Testis (tissue), 3 donors: ENCODE results near the gene KCNB1. TPM values are rescaled to one million over a fixed set of nuclear protein-coding genes. Genes with fewer than 3 reads are reported as not detected.

Source experiments
- DNase-seq: peaks from one replicate; pipeline ENCODE4 v3.0.0-alpha.2; 2019
- H3K27ac ChIP-seq, 2 donors: fragments of 200-600 bp; sonication (generic); one replicate each; pipeline ENCODE4 v1.5.1; 2019
- H3K27me3 ChIP-seq: fragments of 200-600 bp; sonication (generic); one replicate; pipeline ENCODE4 v1.5.1; 2019
- H3K36me3 ChIP-seq: fragments of 200-600 bp; sonication (generic); one replicate; pipeline ENCODE4 v1.5.1; 2017; ENCODE audit warnings: low read depth; ENCODE audit errors: missing control alignments
- H3K4me1 ChIP-seq: fragments of 200-600 bp; sonication (generic); one replicate; pipeline ENCODE4 v1.5.1; 2019
- H3K4me3 ChIP-seq, 2 donors: fragments of 200-600 bp; sonication (generic); one replicate each; pipeline ENCODE4 v1.5.1; 2017 to 2019
- H3K9me3 ChIP-seq: fragments of 200-600 bp; sonication (generic); one replicate; pipeline ENCODE4 v1.5.1; 2017
- CTCF ChIP-seq, 3 experiments: fragments of 450-650 bp in 2 of 3; fragments of 200-600 bp in 1 of 3; sonication (generic) in 1 of 3; IDR thresholded peaks; one replicate each; pipeline ENCODE4 v1.5.1; 2016 to 2019; ENCODE audit warnings: antibody characterized with exemption in 3 of 3, mild to moderate bottlenecking in 2 of 3, moderate library complexity in 1 of 3
- POLR2A ChIP-seq: fragments of 450-650 bp; IDR thresholded peaks from one replicate; pipeline ENCODE4 v1.6.1; 2017; ENCODE audit warnings: antibody characterized with exemption, mild to moderate bottlenecking, moderate library complexity
- WGBS, 2 donors: methylation state at CpG; one replicate each; pipeline ENCODE4 v1.1.5; 2018; 5-methylcytosine and 5-hydroxymethylcytosine counted together
- intact Hi-C: fragments of 100-400 bp; cut with DNase I; formaldehyde crosslinking; loops from one replicate; pipeline ENCODE4 v1.15.1; 2023; ENCODE audit warnings: low total_unique reads
- polyA plus RNA-seq: library from polyadenylated mRNA; stranded (reverse); fragments of 350-450 nt; fragmentation: Illumina TruSeq; extraction: RNeasy Lipid Tissue Mini Kit (QIAGEN cat#74804); gene quantifications from one replicate; pipeline ENCODE4 v1.2.3, GENCODE V29; 2014; ENCODE audit warnings: low read depth, low replicate concordance; ENCODE audit not compliant: insufficient read depth
- total RNA-seq, 2 donors: library from RNA; depleted of rRNA; stranded (reverse); fragments of >200 nt; gene quantifications; one replicate each; pipeline ENCODE4 v1.2.3, GENCODE V29; 2016

The KCNB1 gene
- total and polyA plus RNA-seq, 3 donors from 2014 or later, result 1.5 to 4.6 (median 2.3) TPM

- Histone ChIP-seq H3K9me3 (no peaks in the 10 kb centered on the region), H3K4me1 (peaks cover 6% of the 10 kb centered on the region), H3K27ac (no peak overlapping the region), H3K4me3 (no peak overlapping the region), H3K27me3 (no peaks in the 10 kb centered on the region), H3K36me3 (no peaks in the 10 kb centered on the region)
- 93 to 96% methylated on average over 2 of the region's 2 CpGs for WGBS, 2 donors
- DNase-seq, result no peak
- TF ChIP-seq POLR2A (no peak), CTCF (IDR thresholded peaks at IDR 0.05) (no peak)
- intact Hi-C loops, result no loop called here
Observed at GRCh38 chr20:49511788-49512525, 29.5 kb upstream of the KCNB1 start.

- Histone ChIP-seq H3K9me3 (no peaks in the 10 kb centered on the region), H3K27ac (peak overlapping the region in 1 of 2 donors; percentile 60), H3K4me3 (no peak overlapping the region), H3K4me1 (peaks cover 6% of the 10 kb centered on the region), H3K36me3 (no peaks in the 10 kb centered on the region), H3K27me3 (no peaks in the 10 kb centered on the region)
- WGBS, 2 donors, result 43 to 54% methylated on average over 11 to 12 of the region's 12 CpGs
- TF ChIP-seq POLR2A (no peak), CTCF (IDR thresholded peaks at IDR 0.05) (no peak)
- peak; percentile 60 for DNase-seq
- intact Hi-C loops, result no loop called here
Observed at GRCh38 chr20:49510562-49511122, 28.2 kb upstream of the KCNB1 start.

DNA sequence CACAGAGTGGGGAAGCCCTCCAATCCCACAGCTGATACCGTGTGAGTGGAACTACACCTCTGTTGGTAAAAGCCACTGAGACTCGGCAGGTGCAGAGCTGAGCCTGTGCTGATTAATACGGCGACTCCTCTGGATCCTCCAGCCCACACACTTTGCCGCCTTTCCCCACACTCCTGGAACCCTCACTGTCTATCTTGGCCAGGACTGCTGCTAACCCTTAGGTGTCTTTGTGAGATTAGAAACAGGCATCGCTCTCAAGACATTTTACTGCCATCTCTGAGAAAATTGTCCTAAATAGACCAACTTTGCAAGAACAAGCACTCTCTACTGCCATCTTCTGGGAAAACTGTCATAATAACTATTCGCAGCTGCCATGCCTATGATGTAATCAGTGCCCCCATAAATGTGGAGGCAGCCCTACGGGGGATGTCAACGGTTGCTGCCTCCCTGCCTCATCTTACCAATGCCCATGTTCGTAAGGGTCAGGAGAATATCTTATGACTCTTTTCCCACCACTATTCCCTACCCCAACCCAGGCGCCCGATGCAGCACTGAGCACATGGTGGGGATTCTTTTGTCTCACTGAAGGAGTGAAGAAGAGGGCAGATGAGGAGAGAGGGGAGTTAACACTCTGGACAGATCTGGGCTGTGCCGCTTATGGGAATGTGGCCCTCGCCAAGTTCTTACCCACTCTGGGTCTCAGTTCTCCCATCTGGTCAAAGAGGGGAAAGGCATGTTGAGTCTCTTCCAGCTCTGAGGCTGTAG, 26.1 kb upstream of the KCNB1 start:
- Histone ChIP-seq H3K36me3 (no peaks in the 10 kb centered on the region), H3K4me1 (peaks cover 6% of the 10 kb centered on the region), H3K27me3 (no peaks in the 10 kb centered on the region), H3K27ac (no peak overlapping the region), H3K4me3 (no peak overlapping the region), H3K9me3 (no peaks in the 10 kb centered on the region)
- intact Hi-C loops, result no loop called here
- no peak for DNase-seq
- no peak for TF ChIP-seq POLR2A
- peak in 2 of 3 experiments; percentile 43 to 45 for TF ChIP-seq CTCF (IDR thresholded peaks at IDR 0.05)
- 53 to 79% methylated on average over 12 to 14 of the region's 14 CpGs for WGBS, 2 donors

DNA sequence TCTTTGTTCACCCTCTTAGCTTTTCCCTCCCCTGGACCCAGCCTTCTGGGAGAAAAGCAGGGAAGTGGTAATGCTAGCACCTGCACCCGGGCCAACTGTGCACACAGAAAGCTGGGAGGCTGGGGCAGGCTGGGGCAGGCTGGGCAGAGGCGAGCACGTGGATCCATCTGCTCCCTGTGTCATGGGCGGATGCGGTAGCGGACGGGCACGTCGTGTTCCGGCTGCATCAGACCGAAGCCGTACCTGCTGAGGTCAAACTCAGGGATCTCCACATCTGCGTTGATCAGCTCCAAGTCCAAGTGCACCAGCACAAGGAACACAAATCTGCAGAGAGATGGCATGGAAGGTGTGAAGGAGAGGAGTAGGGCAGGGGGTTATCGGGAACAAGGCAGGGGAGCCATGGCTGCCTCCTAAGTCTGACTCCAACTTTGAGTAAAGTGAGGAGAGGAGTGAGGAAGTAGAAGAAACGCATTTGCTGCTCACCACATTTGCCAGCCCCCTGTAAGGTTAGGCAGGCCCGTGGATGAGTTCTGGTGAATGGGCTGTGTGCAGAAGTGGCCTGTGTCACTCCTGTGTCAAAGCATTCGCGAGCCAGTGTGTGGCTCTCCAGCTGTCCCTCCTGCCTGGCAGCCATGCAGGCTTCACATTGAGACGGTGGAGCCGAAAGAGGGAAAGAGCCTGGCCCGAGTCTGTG, 25.4 kb upstream of the KCNB1 start:
- no peak for DNase-seq
- intact Hi-C loops, result no loop called here

More for the DNA sequence above, 25.4 kb upstream of the KCNB1 start:
- H3K9me3 ChIP-seq, result no peaks in the 10 kb centered on the region
- 82 to 88% methylated on average over 19 to 21 of the region's 21 CpGs for WGBS, 2 donors
- no peaks in the 10 kb centered on the region for H3K27me3 ChIP-seq
- no peaks in the 10 kb centered on the region for H3K36me3 ChIP-seq
- TF ChIP-seq POLR2A (no peak), CTCF (IDR thresholded peaks at IDR 0.05) (no peak)
- no peak overlapping the region for H3K27ac ChIP-seq
- peaks cover 6% of the 10 kb centered on the region for H3K4me1 ChIP-seq
- H3K4me3 ChIP-seq, result no peak overlapping the region
